GM19468 (cell line): ENCODE results near the gene ARHGAP27.

ENCODE experiments used
- ATAC-seq: cut with Tn5 transposase; IDR thresholded peaks from one replicate; pipeline ENCODE4 v1.9.1; 2021; ENCODE audit warnings: mild to moderate bottlenecking, moderate library complexity, moderate number of reproducible peaks; ENCODE audit not compliant: unreplicated experiment; ENCODE audit errors: extremely low read depth

Gene ARHGAP27

DNA sequence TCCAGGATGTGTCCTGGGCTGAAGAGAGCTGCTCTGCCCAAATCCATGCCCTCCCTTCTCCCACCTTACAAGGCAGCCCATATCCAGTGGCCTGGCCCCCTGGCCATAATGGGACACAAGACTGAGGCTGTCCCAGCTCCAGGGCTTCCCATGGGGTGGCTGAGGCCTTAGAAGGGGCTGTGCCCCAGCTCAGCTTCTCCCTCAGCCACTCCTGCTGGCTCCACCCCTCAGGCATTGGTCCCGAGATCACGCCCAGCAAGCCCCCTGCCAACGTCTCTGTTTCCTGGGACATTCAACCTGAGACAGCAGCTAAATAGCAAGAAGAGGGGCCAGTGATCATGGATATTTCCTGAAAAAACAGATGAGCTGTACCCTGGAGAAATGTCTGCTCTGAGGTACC is 43.3 kb downstream of the ARHGAP27 start:
- ATAC-seq = no peak

DNA sequence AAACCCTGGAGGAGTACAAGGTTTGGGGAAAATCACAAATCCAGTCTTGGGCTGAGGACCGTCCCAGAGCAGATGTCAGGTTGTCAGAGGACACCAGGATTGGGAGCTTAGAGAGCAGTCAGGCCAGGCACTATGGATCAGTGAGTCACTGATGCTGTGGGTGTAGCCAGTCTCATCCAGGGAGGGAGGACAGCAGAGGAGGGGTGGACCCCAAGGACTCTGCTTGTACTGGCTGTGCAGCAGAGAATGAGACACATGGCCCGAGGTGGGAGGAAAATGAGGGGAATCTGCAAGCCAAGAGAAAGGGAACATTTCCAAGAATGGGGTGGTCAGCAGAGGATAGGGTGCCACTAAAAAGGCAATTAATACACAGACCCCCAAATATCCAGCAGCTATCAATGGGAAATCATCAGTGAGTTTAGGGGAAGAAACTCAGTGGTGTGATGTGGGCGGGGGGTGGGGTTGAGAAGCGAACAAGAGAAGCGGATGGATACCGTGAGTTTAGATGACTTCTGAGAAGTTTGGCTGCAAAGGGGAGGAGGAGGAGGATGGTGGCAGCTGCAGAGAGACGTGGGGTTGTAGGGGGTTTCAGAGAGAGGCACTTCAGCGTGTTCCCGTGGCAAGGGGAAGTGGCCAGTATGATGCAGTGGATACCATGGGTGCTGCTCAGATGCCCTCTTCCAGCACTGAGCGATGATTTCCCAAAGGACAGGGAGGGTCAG is 43.9 kb downstream of the ARHGAP27 start:
- no peak for ATAC-seq

DNA sequence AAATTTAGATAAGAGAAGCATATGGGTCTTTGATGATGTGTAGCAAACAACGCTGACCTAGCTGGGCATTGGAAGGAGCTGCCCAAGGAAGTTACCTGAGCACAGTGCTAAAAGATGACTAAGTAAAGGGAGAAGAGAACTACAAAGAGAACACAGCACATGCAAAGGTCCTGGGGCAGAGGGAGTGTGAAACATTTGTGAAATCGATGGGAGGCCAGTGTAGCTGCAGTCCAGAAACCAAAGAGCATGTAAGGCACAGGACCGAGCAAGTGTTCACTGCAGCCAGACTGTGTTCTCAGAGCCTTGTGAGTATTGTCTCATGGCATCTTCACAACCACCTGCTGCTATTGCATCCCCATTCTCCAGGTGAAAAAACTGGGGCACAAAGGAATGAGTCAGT is 44.9 kb downstream of the ARHGAP27 start:
- no peak for ATAC-seq

DNA sequence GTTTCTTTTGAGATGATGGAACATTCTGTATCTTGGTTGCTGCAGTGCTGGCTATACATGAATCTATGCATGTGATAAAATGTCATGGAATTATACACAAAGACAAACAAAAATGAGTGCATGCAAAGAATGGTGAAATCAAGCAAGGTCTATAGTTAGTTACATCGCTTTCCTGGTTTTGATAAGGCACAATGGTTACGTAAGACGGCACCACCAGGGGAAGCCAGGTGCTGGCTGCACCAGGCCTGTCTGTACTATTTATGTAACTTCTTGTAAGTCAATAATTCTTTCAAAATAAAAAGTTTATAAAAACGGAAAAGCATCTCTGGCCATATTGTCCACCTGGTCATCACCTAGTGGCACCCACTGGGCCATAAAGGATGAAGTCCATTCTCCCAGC is 46.5 kb downstream of the ARHGAP27 start:
- ATAC-seq = no peak

DNA sequence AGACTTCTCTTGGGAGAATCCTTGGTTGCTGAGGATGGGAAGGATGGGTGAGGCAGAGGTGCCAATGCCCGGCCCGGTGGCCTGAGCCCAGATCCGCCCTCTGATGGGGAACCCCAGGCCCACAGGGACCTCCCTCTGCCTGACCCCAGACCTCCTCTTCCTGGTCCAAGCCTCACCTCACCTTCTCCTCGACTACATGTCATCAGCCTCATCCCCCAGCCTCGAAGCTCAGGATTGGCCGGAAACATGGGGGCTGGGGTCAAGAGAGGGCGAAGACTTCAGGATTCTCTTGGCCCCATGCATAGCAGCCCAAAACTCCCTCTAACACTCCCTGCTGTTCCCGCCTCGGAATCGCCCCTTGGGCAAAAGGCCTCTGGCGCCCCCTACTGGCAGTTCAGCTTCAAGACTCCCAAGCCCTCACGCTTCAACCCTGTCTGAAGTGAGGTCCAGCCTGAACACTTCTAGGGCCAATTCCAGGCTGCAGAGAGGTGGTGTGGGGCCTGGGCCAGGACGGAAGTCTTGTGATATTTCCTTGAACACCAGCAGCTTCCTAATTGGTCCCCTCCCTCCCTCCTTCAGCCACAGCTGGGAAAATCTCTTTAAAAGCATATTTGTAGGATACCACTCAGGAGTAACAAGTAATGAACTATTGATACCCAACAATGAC is 47.2 kb downstream of the ARHGAP27 start:
- ATAC-seq = no peak

DNA sequence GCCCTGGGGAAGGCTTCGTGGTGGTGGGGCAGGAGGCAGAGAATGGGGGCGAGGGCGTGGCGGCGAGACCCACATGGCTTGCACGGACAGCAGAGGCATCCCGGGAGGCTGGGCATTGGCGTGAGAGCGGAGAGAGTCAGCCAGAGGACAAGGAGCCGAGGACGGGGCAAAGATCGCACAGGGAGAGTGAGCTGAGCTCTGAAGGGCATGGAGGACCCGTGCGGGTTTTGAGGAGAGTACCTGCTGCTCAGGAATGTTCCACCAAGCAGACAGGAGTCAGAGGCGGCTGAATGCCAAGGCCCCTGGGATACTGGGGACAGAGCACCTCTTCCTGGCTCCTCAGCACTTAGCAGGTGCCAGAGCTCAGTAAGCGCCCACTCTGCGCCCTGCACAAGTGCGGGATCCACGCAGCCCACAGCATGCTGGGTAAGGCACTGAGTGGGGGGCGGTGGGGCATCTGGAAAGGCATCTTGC is 47.8 kb downstream of the ARHGAP27 start:
- ATAC-seq = no peak

DNA sequence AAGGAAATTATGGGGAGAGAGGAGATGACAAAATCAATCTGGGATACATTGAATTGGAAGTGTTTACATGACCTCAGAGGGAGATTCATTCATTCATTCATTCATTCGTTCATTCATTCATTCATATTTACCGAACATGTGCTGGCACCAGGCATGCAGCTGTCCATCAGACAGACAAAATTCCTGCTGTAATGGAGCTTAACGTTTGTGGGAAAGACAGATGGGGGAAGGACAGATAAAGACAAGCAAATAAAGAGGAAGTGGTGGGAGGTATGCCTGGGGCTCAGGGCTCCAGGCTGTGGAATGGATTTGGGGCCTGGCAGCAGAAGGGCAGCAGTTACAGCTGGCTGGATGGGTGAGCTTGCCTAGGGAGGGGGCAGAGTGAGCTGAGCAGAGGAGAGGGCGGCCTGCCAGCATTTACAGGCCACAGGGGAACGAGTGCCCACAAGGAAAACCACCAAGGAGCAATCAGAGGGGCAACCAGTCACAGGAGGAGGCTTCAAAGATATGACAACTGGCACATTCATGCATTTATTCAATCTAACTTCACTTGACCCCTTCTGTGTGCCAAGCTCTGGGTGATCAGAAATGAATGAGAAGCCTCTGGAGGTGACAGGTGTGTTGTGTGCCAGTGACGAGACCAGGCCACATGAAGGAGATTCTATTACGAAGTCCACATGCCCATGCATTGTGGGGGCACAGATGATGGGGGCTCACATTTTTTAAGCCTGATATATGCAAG is 48.5 kb downstream of the ARHGAP27 start:
- no peak for ATAC-seq

DNA sequence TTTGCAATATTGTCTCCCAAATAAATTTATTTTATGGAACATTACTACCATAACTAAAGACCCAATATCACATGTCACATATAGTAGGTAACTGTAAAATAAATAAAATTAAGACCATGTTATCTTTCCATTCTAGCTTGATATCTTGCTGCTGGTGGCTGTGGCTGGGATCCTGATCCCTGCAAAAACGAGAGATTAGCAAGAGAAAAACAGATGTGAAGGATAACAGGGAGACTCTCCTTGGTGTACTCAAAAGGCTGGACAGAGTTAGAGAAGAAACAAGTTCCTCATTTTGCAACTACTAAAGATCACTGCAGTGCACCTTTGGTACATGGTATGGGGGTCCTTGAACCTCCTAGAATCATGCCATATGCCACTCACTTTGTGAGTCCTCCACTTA is 49.7 kb downstream of the ARHGAP27 start:
- no peak for ATAC-seq

DNA sequence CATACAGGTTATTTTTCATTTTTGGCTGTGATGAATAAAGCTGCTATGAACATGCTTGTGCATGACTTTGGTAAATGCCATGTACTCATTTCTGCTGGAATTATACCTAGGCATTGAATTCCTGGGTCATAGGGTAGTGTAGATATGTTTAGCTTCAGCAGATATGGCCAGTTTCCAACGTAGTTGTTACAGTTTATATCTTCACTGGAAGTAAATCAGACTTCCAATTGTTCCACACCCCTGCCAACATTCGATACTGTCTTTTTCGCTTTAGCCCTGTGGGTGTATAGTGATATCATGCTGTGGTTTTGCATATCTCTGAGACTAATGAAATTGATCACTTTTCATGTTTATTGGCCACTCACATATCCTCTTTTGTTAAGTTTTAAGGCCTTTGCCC is 50.4 kb downstream of the ARHGAP27 start:
- ATAC-seq = no peak

DNA sequence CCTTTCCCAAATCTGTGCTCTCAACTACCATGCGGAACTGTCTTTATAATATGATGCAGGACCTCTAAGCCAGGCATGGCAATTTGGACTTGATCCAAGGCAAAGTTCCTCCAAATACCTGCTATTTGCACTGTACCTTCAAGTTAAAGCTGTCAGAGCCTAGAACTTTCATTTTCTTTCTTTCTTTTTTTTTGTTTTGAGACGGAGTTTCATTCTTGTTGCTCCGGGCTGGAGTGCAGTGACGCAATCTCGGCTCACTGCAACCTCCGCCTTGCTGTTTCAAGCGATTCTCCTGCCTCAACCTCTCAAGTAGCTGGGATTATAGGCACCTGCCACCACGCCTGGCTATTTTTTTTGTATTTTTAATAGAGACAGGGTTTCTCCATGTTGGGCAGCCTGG is 51.7 kb downstream of the ARHGAP27 start:
- no peak for ATAC-seq

DNA sequence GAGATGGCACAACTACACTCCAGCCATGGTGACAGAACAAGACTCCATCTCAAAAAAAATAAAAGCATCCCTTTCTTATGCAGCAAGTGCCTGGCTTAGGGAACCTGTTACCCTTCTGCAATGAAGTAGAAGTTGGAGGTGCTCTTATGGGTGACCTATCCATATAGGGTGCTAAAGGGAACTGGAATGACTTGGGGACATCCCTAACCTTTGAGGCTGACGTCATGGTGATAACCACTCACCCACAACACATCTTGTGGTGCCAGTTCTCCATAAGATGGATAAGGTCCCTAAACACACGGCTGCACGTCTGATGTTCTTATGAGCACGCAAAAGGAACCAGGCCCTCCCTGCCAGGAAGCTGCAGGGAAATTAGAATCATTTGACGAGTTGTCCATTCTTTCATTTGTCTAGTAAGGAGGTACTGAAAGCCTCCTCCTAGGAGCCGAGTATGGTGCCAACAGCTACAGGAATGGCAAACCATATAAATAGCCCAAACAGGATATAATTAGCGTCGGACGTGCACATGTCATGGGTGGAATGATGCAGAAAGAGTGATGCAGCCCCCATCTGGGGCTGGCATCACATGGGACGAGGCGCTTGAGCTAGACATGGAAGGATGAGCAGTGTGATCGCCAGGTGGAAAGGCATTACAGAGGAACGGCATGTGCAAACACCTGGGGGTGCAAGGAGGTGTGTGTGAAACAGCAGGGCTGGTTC is 52.5 kb downstream of the ARHGAP27 start:
- ATAC-seq = no peak

DNA sequence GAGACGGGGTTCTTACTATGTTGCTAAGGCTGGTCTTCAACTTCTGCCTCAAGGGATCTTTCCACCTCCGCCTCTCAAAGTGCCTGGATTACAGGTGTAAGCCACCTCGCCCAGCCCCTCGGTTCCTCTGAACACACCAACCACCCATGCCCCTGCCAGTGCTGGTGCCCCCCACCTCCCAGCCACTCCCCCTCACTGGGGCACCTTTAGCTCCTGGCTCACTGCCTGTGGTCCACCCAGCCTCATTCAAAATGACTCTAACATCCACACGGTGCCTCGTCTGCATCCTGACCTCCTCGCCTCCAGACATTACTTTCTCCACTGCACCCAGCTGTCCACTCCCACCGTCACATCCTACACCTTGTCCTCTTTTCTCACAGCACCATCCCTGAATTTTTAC is 55.3 kb downstream of the ARHGAP27 start:
- no peak for ATAC-seq

DNA sequence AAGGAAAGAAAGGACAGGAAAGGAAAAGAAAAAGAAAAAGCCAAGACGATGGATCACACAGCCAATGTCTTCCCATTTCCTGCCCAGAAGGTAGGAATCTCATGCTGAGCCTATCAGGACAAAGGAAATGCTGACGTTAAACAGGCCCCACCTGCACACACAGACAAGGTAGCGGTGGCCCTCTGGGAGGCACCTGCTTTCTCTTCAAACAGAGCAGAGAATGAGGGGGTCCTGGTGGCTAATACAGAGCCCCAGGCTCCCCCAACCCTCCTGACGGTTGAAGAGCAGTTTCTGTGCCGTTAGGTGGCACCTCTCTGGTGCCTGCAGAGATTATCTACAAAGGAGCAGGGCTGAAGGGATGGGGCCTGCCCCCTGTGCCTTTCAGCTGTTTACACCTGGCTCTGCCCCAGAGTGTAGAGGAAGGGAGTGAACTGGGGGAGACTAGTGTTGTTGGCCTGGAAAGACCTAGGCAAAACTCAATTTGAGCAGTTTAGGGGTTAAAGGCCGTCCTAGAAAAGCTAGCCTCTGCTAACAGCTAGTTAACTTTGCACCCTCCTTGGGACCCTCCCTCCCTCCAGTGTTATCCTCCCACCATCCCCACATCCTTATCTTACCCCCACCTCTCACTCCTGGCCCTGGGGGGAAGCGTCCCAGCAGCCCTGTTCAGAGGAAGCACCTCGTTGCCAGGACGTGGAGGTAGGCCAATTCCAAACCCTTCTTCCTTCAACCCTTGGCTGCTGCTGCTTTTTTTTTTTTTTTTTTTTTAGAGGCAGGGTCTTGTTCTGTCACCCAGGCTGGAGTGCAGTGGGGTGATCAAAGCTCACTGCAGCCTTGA is 56.3 kb downstream of the ARHGAP27 start:
- ATAC-seq = no peak

DNA sequence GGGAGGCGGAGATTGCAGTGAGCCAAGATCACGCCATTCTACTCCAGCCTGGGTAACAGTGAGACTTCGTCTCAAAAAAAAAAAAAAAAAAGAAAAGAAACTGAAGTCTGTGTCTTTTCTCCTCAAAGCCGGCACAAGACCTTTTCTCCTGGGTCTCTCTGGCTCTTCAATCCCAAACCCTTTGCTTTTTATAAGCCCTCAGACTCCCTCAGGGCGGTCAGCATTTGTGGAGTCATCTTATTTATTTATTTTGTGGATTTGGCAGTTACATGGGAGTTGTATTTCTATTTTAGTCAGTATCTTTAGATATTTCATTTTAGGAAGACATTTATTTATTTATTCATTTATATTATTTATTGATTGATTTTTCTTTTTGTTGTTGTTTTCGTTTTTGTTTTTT is 58.2 kb downstream of the ARHGAP27 start:
- ATAC-seq = no peak

DNA sequence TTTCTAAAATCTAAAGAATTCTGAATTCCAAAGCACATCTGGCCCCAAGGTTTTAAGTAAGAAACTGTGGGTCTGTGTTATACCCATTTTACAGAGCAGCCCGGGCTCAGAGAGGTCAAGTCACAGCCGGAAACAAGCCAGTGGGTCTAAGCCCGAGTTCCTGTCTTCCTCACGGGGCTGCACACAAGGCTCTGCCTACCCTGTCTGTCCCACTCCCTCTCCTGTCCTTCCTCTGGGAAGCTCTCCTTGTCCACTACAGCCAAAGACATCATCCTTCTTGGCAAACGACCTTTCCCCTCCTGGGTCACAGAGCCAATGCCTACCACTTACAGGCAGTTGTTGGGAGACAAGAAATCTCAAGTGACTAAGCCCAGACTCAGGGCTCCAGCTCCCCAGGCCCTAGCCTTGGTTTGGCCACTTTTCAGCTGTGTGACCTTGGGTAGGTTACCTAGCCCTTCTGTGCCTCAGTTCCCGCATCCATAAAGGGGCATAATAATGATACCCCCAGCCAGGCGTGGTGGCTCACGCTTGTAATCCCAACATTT is 60.3 kb downstream of the ARHGAP27 start:
- ATAC-seq = no peak

DNA sequence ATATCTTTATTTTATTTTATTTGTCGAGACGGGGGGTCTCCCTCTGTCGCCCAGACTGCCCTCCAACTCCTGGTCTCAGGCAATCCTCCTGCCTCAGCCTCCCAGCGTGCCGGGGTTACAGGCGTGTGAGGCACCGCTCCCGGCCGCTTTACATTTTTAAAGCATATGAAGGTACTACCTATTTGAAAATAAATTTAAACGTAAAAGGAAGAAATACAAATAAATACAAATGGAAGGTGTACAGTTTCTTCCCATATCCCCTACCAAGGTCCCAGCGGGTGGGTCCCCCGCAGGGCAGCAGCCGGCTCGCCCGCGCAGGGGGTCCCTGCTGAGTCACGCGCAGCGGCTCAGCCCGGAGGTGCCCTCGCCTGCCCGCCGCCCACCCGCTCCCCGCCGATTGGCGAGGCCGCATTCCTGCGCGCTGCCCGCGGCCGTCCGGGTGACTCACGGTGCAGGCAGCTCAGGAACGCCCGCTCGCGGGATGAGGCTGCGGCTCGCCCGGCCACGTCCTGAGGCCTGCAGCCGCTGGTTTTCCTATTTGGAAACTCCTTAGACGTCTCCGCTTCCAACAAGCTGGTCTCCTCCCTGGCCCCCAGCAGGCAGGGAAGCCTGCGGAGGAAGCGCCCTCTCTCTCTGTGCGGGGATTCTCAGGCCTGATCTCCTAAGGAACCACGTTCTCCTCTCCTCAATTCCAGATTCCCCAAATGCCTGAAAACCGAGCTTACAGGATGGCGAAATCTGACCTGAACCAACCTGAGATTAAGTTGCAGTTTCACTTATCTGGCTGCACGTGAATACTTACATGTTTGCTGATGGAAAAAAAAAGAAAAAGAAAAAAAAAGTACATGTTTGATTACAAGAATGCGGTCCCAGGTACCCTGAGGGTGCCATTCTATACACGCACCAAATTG is 61.0 kb downstream of the ARHGAP27 start:
- no peak for ATAC-seq

DNA sequence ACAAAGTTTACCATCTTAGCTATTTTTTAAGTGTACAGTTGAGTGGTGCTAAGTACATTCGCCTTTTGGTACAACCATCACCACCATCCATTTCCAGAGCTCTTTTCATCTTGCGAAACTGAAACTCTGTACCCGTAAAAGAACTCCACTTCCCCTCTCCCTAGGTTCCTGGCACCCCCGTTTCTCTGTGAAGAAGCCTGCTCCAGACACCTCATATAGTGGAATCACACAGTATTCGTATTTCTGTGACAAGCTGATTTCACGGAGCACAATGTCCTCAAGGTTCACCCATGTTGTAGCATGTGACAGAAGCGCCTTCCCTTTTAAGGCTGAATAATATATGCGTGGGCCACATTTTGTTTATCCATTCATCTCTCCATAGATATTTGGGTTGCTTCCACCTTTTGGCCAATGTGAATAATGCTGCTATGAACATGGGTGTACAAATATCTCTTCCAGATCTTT is 61.7 kb downstream of the ARHGAP27 start:
- no peak for ATAC-seq

DNA sequence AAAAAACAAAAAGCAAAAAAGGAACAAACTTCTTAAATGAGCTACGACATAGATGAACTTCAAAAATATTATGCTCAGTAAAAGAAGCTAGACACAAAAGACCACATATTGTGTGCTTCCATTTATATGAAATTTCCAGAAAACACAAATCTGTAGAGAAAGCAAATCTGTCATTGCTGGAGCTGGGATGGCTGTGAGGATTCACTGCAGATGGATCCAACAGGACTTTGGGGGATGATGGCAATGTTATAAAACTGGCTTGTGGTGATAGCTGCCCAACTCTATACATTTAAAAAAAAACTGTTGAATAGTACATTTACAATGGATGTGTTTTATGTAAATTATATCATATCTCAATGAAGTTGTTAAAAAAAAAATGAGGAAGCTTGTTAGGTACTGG is 63.2 kb downstream of the ARHGAP27 start:
- no peak for ATAC-seq
